ENCODE data around the gene MYO1C.

Gene MYO1C

GRCh38 chr17:1516388-1517161 lies 24.1 kb upstream of the MYO1C start, which contains the start of gene INPP5K:
INPP5K (minus strand) TSS chr17:1516612; CDS start chr17:1516499, 113 bp downstream.
- H3K4me3 ChIP-seq (replicated peaks; ENCODE audit: insufficient read depth, low read length) = peak within 1 kb of the TSS; percentile 98
- TF ChIP-seq POLR2AphosphoS5 (IDR thresholded peaks at IDR 0.05; ENCODE audit: low read depth) = peak; percentile 60; the same call in 1 of the 2 replicates
- no peak for TF ChIP-seq SPI1 (IDR thresholded peaks at IDR 0.05; ENCODE audit: borderline replicate concordance, low read depth)
- TF ChIP-seq GABPA (IDR thresholded peaks at IDR 0.05; ENCODE audit: low read depth) = peak; percentile 83
- no peak for TF ChIP-seq CTCF (IDR thresholded peaks at IDR 0.05; ENCODE audit: insufficient read depth, low read length)
- H3K27me3 ChIP-seq (ENCODE audit: insufficient read depth, poor library complexity, severe bottlenecking) = no peaks in the 10 kb centered on the region
- peak; percentile 90 to 93 for DNase-seq (ENCODE audit: low read depth in 1 of 2, low spot score in 1 of 2)
- peak within 1 kb of the TSS; percentile 74 for H3K27ac ChIP-seq (replicated peaks)

DNA sequence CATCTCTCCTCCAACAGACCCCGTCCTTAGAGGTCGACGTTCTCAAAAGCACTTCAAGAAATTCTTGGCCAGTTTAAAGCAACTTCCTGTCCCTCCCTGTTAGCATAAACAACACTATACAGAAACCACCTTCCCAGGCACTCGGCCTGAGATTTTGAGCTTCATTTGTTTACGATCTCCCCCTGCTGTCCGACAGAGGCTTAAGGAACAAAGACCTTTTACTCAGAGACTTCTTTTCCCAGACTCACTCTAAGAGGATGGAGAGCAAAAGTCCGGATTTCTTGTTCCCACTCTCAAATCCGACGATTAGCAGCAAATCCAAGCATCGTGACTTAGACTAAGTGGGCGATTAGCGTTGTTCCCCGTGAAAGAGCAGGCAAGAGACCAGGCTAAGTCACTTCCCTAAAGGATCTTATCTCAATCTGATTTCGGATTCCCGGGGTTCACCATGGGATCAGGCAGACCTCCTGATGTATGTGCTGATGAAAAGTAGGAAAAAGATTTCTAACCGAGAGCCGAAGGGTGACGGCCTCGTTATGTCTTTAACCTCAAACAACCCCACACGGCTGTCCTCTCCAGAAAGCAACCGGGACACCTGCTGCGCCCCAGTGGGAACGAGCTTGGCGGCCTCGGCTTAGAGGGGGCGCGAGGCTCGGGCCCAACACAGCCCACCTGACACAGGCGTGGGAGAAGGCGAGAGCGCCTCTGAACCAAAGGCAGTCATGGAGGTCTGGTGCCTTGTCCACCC lies 23.3 kb upstream of the MYO1C start:
- TF ChIP-seq SPI1 (IDR thresholded peaks at IDR 0.05; ENCODE audit: borderline replicate concordance, low read depth) (no peak), POLR2AphosphoS5 (IDR thresholded peaks at IDR 0.05; ENCODE audit: low read depth) (no peak), CTCF (IDR thresholded peaks at IDR 0.05; ENCODE audit: insufficient read depth, low read length) (no peak), GABPA (IDR thresholded peaks at IDR 0.05; ENCODE audit: low read depth) (no peak)
- TF ChIP-seq, protein P1, sequence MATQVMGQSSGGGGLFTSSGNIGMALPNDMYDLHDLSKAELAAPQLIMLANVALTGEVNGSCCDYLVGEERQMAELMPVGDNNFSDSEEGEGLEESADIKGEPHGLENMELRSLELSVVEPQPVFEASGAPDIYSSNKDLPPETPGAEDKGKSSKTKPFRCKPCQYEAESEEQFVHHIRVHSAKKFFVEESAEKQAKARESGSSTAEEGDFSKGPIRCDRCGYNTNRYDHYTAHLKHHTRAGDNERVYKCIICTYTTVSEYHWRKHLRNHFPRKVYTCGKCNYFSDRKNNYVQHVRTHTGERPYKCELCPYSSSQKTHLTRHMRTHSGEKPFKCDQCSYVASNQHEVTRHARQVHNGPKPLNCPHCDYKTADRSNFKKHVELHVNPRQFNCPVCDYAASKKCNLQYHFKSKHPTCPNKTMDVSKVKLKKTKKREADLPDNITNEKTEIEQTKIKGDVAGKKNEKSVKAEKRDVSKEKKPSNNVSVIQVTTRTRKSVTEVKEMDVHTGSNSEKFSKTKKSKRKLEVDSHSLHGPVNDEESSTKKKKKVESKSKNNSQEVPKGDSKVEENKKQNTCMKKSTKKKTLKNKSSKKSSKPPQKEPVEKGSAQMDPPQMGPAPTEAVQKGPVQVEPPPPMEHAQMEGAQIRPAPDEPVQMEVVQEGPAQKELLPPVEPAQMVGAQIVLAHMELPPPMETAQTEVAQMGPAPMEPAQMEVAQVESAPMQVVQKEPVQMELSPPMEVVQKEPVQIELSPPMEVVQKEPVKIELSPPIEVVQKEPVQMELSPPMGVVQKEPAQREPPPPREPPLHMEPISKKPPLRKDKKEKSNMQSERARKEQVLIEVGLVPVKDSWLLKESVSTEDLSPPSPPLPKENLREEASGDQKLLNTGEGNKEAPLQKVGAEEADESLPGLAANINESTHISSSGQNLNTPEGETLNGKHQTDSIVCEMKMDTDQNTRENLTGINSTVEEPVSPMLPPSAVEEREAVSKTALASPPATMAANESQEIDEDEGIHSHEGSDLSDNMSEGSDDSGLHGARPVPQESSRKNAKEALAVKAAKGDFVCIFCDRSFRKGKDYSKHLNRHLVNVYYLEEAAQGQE (IDR thresholded peaks at IDR 0.05; ENCODE audit: insufficient replicate concordance, low read depth) = no peak
- H3K27ac ChIP-seq (replicated peaks) = peak overlapping the region; percentile 50
- H3K4me3 ChIP-seq (replicated peaks; ENCODE audit: insufficient read depth, low read length) = peak overlapping the region; percentile 98
- no peaks in the 10 kb centered on the region for H3K27me3 ChIP-seq (ENCODE audit: insufficient read depth, poor library complexity, severe bottlenecking)
- DNase-seq (ENCODE audit: low read depth in 1 of 2, low spot score in 1 of 2) = peak in 1 of 2 experiments; percentile 53

DNA sequence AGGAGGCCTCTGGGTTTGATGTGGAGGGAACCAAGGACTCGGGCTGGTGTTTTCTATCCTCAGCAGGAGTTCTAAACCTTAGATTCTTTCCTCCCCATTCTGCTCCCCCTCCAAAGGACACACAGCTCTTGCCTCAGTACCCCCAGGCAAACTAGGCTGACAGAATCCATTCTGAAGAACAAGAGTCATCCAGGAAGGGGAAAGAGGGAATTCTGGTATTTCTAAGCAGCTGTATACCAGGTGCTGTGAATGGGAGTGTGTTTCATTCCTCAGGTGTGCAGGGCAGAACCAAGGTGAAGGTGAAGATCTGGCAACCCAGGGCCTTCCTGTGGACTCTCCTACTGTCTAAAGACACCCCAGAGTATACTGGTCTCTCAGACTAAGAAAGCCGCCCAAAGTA lies 19.9 kb upstream of the MYO1C start:
- no peak overlapping the region for H3K27ac ChIP-seq (replicated peaks)
- no peak for DNase-seq (ENCODE audit: low read depth in 1 of 2, low spot score in 1 of 2)
- no peaks in the 10 kb centered on the region for H3K27me3 ChIP-seq (ENCODE audit: insufficient read depth, poor library complexity, severe bottlenecking)
- no peak for TF ChIP-seq GABPA (IDR thresholded peaks at IDR 0.05; ENCODE audit: low read depth)
- no peak for TF ChIP-seq SPI1 (IDR thresholded peaks at IDR 0.05; ENCODE audit: borderline replicate concordance, low read depth)
- TF ChIP-seq CTCF (IDR thresholded peaks at IDR 0.05; ENCODE audit: insufficient read depth, low read length) = no peak
- no peak for TF ChIP-seq POLR2AphosphoS5 (IDR thresholded peaks at IDR 0.05; ENCODE audit: low read depth)
- TF ChIP-seq, protein P1 (IDR thresholded peaks at IDR 0.05; ENCODE audit: insufficient replicate concordance, low read depth) = no peak
- no peak overlapping the region for H3K4me3 ChIP-seq (replicated peaks; ENCODE audit: insufficient read depth, low read length)
